ENCODE measurements around the gene FBXL20.

Gene FBXL20

DNA sequence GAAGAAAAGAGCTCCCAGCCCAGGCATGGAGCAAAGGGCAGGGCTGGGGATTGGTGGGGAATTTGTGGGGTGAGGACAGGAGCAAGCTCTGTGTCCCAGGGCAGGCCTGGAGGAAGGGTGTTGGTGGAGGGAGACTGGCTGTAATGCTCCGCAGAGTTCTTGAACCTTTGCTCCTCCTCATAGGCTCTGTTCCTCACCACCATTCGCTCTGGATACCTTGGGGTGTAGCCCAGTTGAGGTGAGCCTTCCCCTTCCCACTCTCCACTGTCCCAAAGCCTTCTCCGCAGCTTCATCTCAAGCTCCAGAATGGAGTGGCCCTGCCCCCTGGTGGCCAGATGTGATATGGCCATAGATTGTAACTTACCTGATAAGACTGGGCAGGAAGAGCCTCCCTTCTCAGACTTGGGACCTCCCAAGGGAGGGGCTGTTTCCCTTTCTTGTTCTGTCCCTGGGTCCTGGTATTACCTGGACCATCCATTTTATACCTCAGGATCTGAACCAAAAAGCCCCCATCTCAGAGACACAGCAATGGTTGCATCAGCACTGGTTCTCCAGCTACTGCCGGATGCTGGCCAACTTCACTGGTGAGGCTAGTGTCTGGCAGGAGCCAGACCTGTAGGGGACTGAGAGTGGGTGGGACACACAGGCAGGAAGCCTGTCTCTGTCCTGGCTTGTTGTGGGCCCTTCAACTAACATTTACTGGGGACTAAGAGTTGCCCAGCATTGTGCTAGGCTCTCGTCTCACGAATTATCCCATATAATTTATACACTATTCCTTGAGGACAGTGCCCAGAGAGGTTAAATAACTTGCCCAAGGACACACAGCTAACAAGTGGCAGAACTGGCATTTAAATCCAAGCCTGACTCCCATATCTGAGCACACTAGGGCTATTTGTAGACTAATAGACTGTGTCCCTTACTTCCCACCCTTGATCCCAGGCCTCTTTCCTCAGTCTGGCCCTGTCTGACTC, 156.5 kb downstream of the FBXL20 start:
- FAIRE-seq, result no peak

- FAIRE-seq, result no peak
Measured at GRCh38 chr17:39244016-39244599, 157.3 kb downstream of the FBXL20 start.

DNA sequence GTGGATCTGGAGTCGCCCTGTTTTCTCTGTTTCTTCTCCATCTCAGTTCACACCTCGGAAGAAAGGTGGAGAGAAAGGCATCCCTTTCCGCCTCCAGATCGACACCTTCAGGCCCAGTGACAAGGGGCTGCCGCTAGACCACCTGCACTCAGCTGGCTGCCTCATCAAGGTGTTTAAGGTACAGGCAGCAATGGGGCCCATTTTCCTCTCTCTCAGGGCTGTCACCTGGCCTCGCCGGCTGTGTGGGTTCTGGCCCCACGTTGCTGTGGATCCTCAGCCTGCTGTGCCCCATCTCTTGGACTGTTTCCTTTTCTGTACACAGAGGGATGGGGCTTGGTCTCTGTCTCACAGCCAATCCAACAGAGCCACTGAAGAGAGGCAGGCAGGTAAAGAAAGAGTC, 158.3 kb downstream of the FBXL20 start:
- no peak for FAIRE-seq

GRCh38 chr17:39240631-39241030, 160.8 kb downstream of the FBXL20 start:
- FAIRE-seq, result no peak

- no peak for FAIRE-seq
Measured at GRCh38 chr17:39239640-39240314, 161.6 kb downstream of the FBXL20 start.

DNA sequence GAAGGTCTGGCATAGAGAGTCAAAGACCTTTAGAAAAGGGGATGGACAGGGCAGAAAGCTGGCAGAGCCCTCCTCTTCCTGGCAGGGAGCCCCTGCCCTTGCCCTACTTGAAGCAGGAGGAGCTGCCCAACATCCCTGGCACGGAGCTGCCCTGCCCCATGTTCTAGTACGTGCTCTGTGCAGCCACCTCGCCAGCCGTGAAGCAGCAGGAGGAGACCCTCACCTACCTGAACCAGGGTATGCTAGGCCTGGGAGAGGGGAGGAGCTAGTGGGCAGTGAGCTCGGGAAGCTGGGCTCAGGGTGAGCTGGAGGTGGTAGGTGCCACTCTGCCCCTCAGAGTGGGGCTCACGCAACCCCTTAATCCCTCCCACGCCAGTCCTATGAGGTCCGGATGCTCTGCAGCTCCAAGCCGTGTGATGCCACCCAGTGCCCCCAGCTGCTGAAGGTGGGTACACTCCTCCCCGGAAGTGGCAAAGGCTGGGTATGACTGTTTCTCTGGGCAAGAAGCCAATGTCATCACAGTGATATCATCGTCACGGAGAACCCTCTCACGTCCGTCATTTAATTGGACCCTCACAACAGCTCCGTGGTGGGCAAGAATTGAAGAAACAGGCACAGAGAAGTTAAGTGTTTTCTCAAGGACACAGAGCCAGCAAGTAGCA, 163.0 kb downstream of the FBXL20 start:
- no peak for FAIRE-seq

DNA sequence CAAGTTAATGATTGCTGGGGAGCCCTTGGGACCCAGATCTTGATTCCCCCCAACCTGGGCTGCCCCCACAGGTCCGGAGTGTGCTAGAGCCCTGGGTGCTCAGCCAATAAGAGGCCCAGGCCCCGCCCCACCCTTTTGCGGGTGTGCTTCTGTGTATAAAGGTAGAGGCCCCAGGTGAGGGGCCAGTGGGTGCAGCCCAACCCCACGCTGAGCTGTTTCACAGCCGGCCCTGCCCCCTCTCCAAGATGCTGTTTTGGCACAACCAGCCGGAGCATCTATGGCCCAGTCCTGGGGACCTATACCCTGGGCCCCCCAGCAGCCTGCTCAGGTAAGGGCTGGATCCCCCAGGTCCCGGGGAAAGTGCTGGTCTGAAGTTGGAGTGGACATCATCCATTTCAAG, 163.8 kb downstream of the FBXL20 start:
- no peak for FAIRE-seq

DNA sequence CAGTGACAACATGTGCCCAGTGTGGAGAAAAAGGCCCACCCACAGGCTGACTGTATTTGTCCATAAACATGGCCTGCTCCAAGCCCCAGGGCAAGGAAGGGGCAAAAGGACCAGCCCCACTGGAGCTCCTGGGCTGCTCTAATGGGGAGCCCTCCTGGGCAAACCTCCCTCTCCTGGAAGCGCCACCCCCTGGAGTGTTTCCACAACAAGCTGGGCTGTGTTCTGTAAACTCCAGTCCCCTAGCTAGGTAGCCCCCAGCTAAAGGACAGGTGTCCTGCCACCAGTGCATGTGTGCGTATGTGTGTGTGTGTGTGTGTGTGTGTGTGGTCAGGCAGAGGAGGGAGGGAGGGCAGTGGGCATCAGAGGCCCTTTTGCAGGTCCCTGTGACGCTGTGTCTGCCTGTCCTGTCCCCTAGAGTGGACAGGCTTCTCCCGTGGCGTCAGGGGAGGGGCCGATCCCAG, 164.4 kb downstream of the FBXL20 start:
- no peak for FAIRE-seq

GRCh38 chr17:39236450-39236927, 164.9 kb downstream of the FBXL20 start:
- no peak for FAIRE-seq

- no peak for FAIRE-seq
Measured at GRCh38 chr17:39235555-39236449, 165.6 kb downstream of the FBXL20 start.

GRCh38 chr17:39231591-39232551, 169.6 kb downstream of the FBXL20 start:
- no peak for FAIRE-seq

DNA sequence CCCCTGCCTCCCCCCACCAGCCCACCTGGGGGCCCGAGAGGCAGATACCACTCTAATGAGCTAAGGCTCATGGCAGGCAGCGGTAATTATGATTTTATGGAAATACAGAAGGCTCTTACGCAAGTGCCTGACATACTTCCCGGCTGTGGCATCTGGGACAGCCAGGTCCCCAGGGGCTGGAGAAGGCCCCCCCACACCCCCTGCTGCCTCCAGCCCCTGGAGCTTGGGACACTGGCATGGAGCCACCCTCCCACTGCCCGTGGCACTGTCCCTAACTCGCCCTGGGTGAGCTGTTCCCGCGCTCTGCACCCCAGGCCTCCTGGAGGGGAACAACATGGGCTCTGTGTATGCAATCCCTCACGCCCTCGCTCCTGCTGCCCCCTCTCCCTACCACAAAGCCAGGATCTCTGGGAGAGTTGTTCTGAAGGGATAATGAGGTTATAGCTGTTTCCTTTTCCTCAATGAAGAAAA, 170.3 kb downstream of the FBXL20 start:
- no peak for FAIRE-seq

DNA sequence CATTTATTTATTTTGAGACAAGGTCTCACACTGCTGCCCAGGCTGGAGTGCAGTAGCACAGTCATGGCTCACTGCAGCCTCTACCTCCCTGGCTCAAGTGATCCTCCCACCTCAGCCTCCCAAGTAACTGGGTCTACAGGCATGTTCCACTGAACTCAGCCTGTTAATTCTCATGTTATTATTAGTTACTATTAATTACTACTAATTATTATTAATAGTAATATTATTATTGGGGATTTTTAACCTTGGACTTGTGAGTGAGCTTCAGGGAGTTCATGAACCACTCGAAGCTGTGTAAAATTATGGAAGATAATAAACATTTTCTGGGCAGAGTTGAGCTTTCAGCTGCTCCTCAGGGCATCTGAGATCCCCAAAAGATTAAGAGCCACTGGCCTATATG, 171.1 kb downstream of the FBXL20 start:
- no peak for FAIRE-seq

GRCh38 chr17:39229274-39229913, 172.0 kb downstream of the FBXL20 start:
- no peak for FAIRE-seq

DNA sequence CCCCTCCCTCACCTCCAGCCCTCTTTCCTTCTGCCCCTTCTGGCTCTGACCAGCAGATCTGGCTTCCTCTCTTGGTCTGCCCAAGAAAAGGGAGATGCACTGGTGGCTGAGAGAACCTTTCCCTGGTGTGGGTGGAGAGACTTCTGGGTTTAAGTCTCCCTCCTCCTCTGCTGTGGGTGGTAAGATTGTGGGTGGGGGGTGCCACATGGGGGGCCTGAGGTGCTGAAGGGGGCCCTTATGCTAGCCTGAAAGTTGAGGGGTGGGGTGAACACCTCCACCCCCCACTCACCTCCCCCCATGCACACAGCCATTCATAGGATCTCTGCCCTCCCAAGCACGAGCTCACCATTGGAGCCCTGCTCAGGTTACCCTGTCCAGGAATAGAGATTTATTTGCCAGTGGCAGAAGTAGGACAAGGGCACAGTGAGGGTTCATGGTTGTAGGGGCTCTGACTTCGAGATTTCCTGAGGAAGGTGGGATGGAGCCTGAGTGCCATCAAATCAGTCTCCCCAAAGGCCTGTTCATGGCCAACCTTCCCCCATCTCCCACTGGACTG, 174.0 kb downstream of the FBXL20 start:
- FAIRE-seq, result no peak

GRCh38 chr17:39225959-39226683, 175.3 kb downstream of the FBXL20 start:
- no peak for FAIRE-seq

DNA sequence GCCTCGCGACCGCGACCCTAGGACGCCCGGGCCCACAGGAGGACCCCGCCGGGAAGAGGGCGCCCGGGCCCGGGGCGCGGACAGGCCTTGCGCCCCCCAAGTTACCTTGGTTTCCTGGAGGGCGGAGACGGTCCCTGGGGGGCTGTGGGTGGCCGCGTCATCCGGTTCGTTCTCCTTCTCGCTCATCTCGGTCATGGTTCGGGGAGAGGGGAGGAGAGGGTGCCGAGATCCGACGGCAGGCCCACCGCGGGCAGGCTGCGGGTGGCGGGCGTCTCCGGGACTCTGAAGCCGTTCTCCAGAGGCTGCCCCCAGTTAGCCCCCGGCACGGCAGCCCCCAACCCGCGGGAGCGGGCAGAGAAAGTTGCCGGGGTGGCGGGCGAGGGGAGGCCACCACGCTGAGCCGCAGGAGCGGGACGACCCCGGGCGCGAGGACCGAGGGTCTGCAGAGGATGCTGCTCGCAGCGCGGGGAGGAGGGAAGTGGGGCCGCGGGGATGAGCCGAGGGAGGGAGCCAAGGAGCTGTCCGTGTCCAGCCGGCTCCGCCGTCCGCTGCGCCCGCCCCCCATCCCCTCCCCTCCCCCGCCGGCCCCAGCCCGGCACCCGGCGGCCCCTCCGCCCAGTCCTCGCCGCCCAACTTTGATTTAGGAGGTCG, 176.0 kb downstream of the FBXL20 start, which contains the start of gene STAC2:
STAC2 (minus strand) TSS at position 638 of the 651 bp plus-strand sequence; CDS start at position 195, 443 bp downstream.
- no peak for FAIRE-seq

DNA sequence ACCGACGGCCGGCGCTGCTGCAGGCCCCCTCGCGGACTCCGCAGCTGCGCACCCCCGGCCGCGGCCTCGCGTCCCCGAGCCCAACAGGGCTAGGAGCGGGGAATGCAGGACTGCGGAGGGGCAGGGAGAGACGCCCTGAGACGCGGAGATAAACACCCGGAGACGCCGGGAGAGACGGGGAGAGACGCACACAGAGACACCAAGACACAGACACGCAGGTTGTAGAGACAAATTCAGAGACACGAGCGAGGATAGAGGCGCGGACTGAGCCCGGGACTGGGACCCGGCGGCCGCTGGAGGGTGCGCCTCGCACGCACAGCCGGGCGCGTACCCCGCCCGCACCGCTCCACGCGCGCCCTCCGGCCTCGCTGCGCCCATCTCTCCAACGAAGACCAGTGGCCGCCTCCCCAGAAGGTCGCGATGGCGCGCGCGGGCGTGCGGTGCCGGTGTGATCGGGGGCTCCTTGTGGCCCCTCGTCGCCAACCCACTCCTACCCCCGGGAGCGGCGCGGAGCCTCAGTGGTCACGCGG, 176.6 kb downstream of the FBXL20 start:
- FAIRE-seq, result no peak
